ENCODE results near the gene ZNF586. TPM values are rescaled to one million over a fixed set of nuclear protein-coding genes. Genes with fewer than 3 reads are reported as not detected.
A peak's percentile ranks its signal among the peaks of the same experiment; 100 is the strongest.

The ZNF586 gene
- total RNA-seq (2013; cell fraction: nucleolus; rRNA removed) = 96.7 and 98.5 TPM in 2 replicates
- total RNA-seq (2014; rRNA removed) (20.6 and 24.2 TPM in 2 replicates), total RNA-seq (2014; rRNA removed; fragmentation: Illumina TruSeq; extraction: Trizol) (22.6 and 24.2 TPM in 2 replicates), total RNA-seq (2021) (16.5 and 19.7 TPM in 2 replicates), polyA plus RNA-seq (2011; rRNA removed) (18.4 and 25.4 TPM in 2 replicates), polyA plus RNA-seq (2014; fragmentation: Illumina TruSeq; extraction: Trizol) (16.3 and 18.7 TPM in 2 replicates), polyA plus RNA-seq (2014; fragmentation: Nextera tagmentation; extraction: Ambion mirVana) (1 to 10 TPM; 3.9 to 5.7 TPM), polyA plus RNA-seq (2014; rRNA removed) (13.2 and 13.8 TPM in 2 replicates), polyA plus RNA-seq (2016; fragmentation: Nextera tagmentation; extraction: Ambion mirVana) (10 to 100 TPM; 13.6 to 13.8 TPM), polyA minus RNA-seq (2011; rRNA and poly(A)+ RNA removed) (26.3 and 27.6 TPM in 2 replicates), Bru-seq, nascent RNA (percentile 83 among the genes with signal in this experiment), BruChase-seq, experiment 1, labeled RNA remaining after a 6-hour chase (percentile 92 among the genes with signal in this experiment), BruChase-seq, experiment 2, labeled RNA remaining after a 2-hour chase (percentile 88 among the genes with signal in this experiment)
- polyA plus RNA-seq (2011; ENCODE audit: low read depth) = 13.3 TPM
- 12.3 and 16.2 TPM in 2 replicates for polyA plus RNA-seq (2011; cell fraction: cytosol; rRNA removed)
- 15.6 and 15.7 TPM in 2 replicates for polyA plus RNA-seq (2011; cell fraction: nucleus; rRNA removed)
- polyA plus RNA-seq (2012) = 14.5 and 16.1 TPM in 2 replicates
- 13.1 and 14.5 TPM in 2 replicates for polyA minus RNA-seq (2011; cell fraction: cytosol; rRNA and poly(A)+ RNA removed)
- polyA minus RNA-seq (2011; cell fraction: nucleus; rRNA and poly(A)+ RNA removed) = 17.0 and 25.0 TPM in 2 replicates
- long read RNA-seq, experiment 1, partial matches to known transcripts = 0 of 10 reads
- long read RNA-seq, experiment 1, other reads (novel, unspliced or antisense) = 3 of 10 reads
- long read RNA-seq, experiment 2, transcript ZNF586-202 (2 exons, 1,977 nt) = minor isoform, 22 of 109 reads
- long read RNA-seq, experiment 2, transcript ZNF586-203 (3 exons, 2,163 nt) = major isoform, 68 of 109 reads
- long read RNA-seq, experiment 2, partial matches to known transcripts = 6 of 109 reads
- long read RNA-seq, experiment 2, other reads (novel, unspliced or antisense) = 13 of 109 reads

DNA sequence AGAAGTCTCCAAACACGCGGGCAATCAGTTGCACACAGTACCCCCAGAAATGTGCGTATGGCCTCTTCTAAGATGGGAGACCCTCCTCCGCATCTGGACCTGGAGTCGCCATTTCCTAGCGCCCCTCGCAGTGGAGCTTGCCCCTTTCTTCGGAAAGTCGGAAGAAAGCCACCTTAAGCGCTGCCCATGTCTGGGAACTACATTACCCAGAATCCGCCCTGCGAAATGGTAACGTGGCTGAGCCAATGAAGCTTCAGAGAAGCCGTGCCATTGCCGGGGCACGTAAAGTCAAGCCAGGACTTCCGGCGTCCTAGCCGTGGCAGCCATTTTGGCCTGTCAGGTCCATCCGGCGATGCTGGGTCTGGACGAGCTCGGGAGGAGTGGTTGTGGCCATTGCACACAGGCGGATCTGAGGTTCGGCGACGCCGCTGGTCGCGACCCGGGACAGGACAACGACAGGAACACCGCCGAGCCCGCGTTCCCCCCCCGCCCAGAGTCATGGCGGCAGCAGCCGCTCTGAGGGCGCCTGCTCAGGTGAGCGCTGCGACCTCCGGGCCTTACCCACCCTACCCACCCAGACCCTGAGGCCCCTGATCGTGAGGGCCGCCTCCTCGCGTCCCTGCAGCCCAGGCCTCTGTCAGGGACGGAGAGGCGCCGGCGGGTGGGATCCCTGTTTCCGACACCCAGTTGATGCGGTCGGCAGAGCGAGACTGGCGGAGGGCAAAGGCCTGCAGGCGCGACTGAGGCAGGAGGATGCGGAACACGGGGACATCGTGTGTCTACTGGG, at the start of gene ZNF586:
Gene ZNF586, plus strand, starts transcription at position 332 of the 787 bp plus-strand sequence. Its CDS starts 167 bp downstream, at position 499.
- peak within 1 kb of the TSS; percentile 98 for H3K4me2 ChIP-seq (ENCODE audit: control insufficient read depth, insufficient read depth)
- SMC1A ChIA-PET (ENCODE audit: uncharacterized antibody, unreplicated experiment) = interaction anchor here (0.6 to 1.4 kb wide), 2 partner anchors 41 to 143 kb away, joined by 3 read pairs; no protein-coding TSS in a partner anchor
- peak; percentile 72 for DNase-seq (ENCODE audit: low read depth, low spot score)
- RAD21 ChIA-PET (ENCODE audit: unreplicated experiment) = interaction anchor here (1.0 kb wide), 1 partner anchor 51 kb away, joined by 4 read pairs; no protein-coding TSS in a partner anchor
- in situ Hi-C loops (cut with MboI) (no loop called here), intact Hi-C loops (cut with micrococcal nuclease; ENCODE audit: unreplicated experiment) (no loop called here)
- H3K27ac ChIP-seq (ENCODE audit: control insufficient read depth, insufficient read depth) = peak within 1 kb of the TSS; percentile 69
- ATAC-seq = peak; percentile 99
- no TSS peak for BruUV-seq (replicated peaks)
- POLR2A ChIA-PET = interaction anchor here (0.6 to 1.1 kb wide), 4 partner anchors 11 to 51 kb away, joined by 3 to 4 read pairs (median 4); no protein-coding TSS in a partner anchor
- H3K4me3 ChIP-seq = peak within 1 kb of the TSS; percentile 82
- H3K27me3 ChIP-seq (replicated peaks in 1 of 2; ENCODE audit: control insufficient read depth in 2 of 2, insufficient read depth in 2 of 2, low read length in 1 of 2) = no peaks in the 10 kb centered on the region
- H3K9ac ChIP-seq (ENCODE audit: control insufficient read depth, insufficient read depth, low read length) = peak within 1 kb of the TSS; percentile 79
- FAIRE-seq = peak; percentile 97
- H4K20me1 ChIP-seq (ENCODE audit: control insufficient read depth, insufficient read depth) = no peaks in the 10 kb centered on the region
- H3K4me1 ChIP-seq (ENCODE audit: control insufficient read depth, insufficient read depth, low read length) = peaks cover 9% of the 10 kb centered on the region
- peaks cover 2 to 12% of the 10 kb centered on the region in 2 experiments; a peak in 3 of 4 replicates for H3K36me3 ChIP-seq (ENCODE audit: control insufficient read depth in 2 of 2, insufficient read depth in 2 of 2, low read length in 1 of 2)
- H2AFZ ChIP-seq (ENCODE audit: control insufficient read depth, low read depth, low read length) = peak within 1 kb of the TSS; percentile 63
- CTCF ChIA-PET = interaction anchor here (0.8 to 0.9 kb wide), 2 partner anchors 13 to 419 kb away, joined by 3 read pairs; no protein-coding TSS in a partner anchor
- H3K9me3 ChIP-seq (replicated peaks; ENCODE audit: control insufficient read depth, insufficient read depth, low read length) = peaks cover 32% of the 10 kb centered on the region
- WGBS (ENCODE audit: insufficient coverage, insufficient replicate concordance, low lambda C conversion rate, missing lambda C conversion rate) = 2% methylated on average over 59 of the region's 61 CpGs
- H3K79me2 ChIP-seq (ENCODE audit: control insufficient read depth, insufficient read depth, low read length) = peaks cover 39% of the 10 kb centered on the region
- no peak; the same call in 1 of the 2 replicates for TF ChIP-seq RUNX3 (IDR thresholded peaks at IDR 0.05; ENCODE audit: low read length)
- no peak for TF ChIP-seq SREBF2 (IDR thresholded peaks at IDR 0.05; ENCODE audit: low read length)
- TF ChIP-seq, protein P1, sequence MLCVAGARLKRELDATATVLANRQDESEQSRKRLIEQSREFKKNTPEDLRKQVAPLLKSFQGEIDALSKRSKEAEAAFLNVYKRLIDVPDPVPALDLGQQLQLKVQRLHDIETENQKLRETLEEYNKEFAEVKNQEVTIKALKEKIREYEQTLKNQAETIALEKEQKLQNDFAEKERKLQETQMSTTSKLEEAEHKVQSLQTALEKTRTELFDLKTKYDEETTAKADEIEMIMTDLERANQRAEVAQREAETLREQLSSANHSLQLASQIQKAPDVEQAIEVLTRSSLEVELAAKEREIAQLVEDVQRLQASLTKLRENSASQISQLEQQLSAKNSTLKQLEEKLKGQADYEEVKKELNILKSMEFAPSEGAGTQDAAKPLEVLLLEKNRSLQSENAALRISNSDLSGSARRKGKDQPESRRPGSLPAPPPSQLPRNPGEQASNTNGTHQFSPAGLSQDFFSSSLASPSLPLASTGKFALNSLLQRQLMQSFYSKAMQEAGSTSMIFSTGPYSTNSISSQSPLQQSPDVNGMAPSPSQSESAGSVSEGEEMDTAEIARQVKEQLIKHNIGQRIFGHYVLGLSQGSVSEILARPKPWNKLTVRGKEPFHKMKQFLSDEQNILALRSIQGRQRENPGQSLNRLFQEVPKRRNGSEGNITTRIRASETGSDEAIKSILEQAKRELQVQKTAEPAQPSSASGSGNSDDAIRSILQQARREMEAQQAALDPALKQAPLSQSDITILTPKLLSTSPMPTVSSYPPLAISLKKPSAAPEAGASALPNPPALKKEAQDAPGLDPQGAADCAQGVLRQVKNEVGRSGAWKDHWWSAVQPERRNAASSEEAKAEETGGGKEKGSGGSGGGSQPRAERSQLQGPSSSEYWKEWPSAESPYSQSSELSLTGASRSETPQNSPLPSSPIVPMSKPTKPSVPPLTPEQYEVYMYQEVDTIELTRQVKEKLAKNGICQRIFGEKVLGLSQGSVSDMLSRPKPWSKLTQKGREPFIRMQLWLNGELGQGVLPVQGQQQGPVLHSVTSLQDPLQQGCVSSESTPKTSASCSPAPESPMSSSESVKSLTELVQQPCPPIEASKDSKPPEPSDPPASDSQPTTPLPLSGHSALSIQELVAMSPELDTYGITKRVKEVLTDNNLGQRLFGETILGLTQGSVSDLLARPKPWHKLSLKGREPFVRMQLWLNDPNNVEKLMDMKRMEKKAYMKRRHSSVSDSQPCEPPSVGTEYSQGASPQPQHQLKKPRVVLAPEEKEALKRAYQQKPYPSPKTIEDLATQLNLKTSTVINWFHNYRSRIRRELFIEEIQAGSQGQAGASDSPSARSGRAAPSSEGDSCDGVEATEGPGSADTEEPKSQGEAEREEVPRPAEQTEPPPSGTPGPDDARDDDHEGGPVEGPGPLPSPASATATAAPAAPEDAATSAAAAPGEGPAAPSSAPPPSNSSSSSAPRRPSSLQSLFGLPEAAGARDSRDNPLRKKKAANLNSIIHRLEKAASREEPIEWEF (IDR thresholded peaks at IDR 0.05; ENCODE audit: insufficient replicate concordance, low read depth, low read length) = no peak
- TF ChIP-seq SREBF1 (IDR thresholded peaks at IDR 0.05; ENCODE audit: low read length) = peak; percentile 41; the same call in 1 of the 2 replicates
- peak; percentile 78; the same call in 1 of the 2 replicates for TF ChIP-seq BACH1 (IDR thresholded peaks at IDR 0.05; ENCODE audit: borderline replicate concordance)
- no peak for TF ChIP-seq BCL11A (IDR thresholded peaks at IDR 0.05; ENCODE audit: low read depth, low read length)
- TF ChIP-seq, protein P2, sequence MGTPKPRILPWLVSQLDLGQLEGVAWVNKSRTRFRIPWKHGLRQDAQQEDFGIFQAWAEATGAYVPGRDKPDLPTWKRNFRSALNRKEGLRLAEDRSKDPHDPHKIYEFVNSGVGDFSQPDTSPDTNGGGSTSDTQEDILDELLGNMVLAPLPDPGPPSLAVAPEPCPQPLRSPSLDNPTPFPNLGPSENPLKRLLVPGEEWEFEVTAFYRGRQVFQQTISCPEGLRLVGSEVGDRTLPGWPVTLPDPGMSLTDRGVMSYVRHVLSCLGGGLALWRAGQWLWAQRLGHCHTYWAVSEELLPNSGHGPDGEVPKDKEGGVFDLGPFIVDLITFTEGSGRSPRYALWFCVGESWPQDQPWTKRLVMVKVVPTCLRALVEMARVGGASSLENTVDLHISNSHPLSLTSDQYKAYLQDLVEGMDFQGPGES (IDR thresholded peaks at IDR 0.05) = peak; percentile 66; the same call in 1 of the 2 replicates
- peak; percentile 76 for TF ChIP-seq SP1 (IDR thresholded peaks at IDR 0.05; ENCODE audit: low read depth, low read length)
- TF ChIP-seq RCOR1 (conservative IDR thresholded peaks at IDR 0.05; ENCODE audit: low read depth, low read length) = no peak
- peak; percentile 92 for TF ChIP-seq IKZF1 (conservative IDR thresholded peaks at IDR 0.05)
- TF ChIP-seq NFXL1 (IDR thresholded peaks at IDR 0.05; ENCODE audit: borderline replicate concordance) = no peak
- TF ChIP-seq SUPT20H (IDR thresholded peaks at IDR 0.05; ENCODE audit: borderline replicate concordance, control insufficient read depth, low read depth, low read length) = no peak
- 0 out of 2 replicates have a peak, but pooled peaks have one; percentile 23 for TF ChIP-seq CBFB (IDR thresholded peaks at IDR 0.05; ENCODE audit: low read depth)
